Cardiac muscle cell (in vitro differentiated cells and primary cell): Measurements from ENCODE around the gene TBL1XR1. TPM values are rescaled to one million over a fixed set of nuclear protein-coding genes. Genes with fewer than 3 reads are reported as not detected.

Experiments used
- DNase-seq, 2 donors: peaks; one replicate each; pipeline versions ENCODE4 v3.0.0 to v3.0.0-alpha.2; 2010 to 2017; ENCODE audit warnings: low read depth in 1 of 2, low spot score in 1 of 2
- H3K27ac ChIP-seq: fragments of 200-600 bp; sonication (generic); 2 replicates; pipeline ENCODE4 v1.5.1; 2016
- H3K27me3 ChIP-seq: fragments of 200-600 bp; sonication (generic); 2 replicates; pipeline ENCODE4 v1.6.0; 2016; ENCODE audit warnings: control low read depth
- H3K36me3 ChIP-seq: fragments of 200-600 bp; sonication (generic); 2 replicates; pipeline ENCODE4 v1.5.1; 2016; ENCODE audit warnings: control low read depth
- H3K4me1 ChIP-seq: fragments of 200-600 bp; sonication (generic); 2 replicates; pipeline ENCODE4 v1.8.1; 2017; ENCODE audit warnings: low read depth, mild to moderate bottlenecking, mixed run types
- H3K4me3 ChIP-seq: fragments of 200-600 bp; sonication (generic); 2 replicates; pipeline ENCODE4 v1.5.1; 2016; ENCODE audit warnings: mild to moderate bottlenecking
- H3K9me3 ChIP-seq: fragments of 200-600 bp; sonication (generic); 2 replicates; pipeline ENCODE4 v1.5.1; 2017; ENCODE audit warnings: low read depth, mild to moderate bottlenecking, control low read depth
- CTCF ChIP-seq: IDR thresholded peaks from 2 replicates; pipeline ENCODE4 v1.5.1; 2012; ENCODE audit warnings: low read depth, mild to moderate bottlenecking, low read length
- polyA plus RNA-seq: library from polyadenylated mRNA; unstranded; fragments of >200 nt; fragmentation: Nextera tagmentation; extraction: Ambion mirVana; gene quantifications from 2 replicates; pipeline ENCODE4 v1.2.1, GENCODE V29; 2016
- total RNA-seq: library from RNA; depleted of rRNA; stranded (reverse); fragments of >200 nt; gene quantifications from 2 replicates; pipeline ENCODE4 v1.2.3, GENCODE V29; 2016

The TBL1XR1 gene
- total and polyA plus RNA-seq, 2 experiments from 2014 or later = 23.7 to 81.7 TPM

- no peaks in the 10 kb centered on the region for H3K36me3 ChIP-seq
- no peak for TF ChIP-seq CTCF
- no peaks in the 10 kb centered on the region for H3K27me3 ChIP-seq
- H3K4me1 ChIP-seq = peaks cover 15% of the 10 kb centered on the region
- no peaks in the 10 kb centered on the region for H3K9me3 ChIP-seq
- H3K27ac ChIP-seq = no peak overlapping the region
- no peak overlapping the region for H3K4me3 ChIP-seq
- DNase-seq = no peak
These were observed 135.1 kb downstream of the TBL1XR1 start for GRCh38 chr3:177062052-177062732.

- H3K4me1 ChIP-seq = peaks cover 20% of the 10 kb centered on the region
- no peak overlapping the region for H3K27ac ChIP-seq
- no peak overlapping the region for H3K4me3 ChIP-seq
- no peaks in the 10 kb centered on the region for H3K27me3 ChIP-seq
- DNase-seq = no peak
- H3K9me3 ChIP-seq = no peaks in the 10 kb centered on the region
- no peaks in the 10 kb centered on the region for H3K36me3 ChIP-seq
- TF ChIP-seq CTCF = no peak
These were observed 135.9 kb downstream of the TBL1XR1 start for GRCh38 chr3:177061369-177061768.

GRCh38 chr3:177060492-177060891 lies 136.8 kb downstream of the TBL1XR1 start:
- no peak overlapping the region for H3K4me3 ChIP-seq
- H3K36me3 ChIP-seq = no peaks in the 10 kb centered on the region
- H3K9me3 ChIP-seq = no peaks in the 10 kb centered on the region
- H3K27me3 ChIP-seq = no peaks in the 10 kb centered on the region
- TF ChIP-seq CTCF = no peak
- DNase-seq = no peak
- no peak overlapping the region for H3K27ac ChIP-seq
- peaks cover 18% of the 10 kb centered on the region for H3K4me1 ChIP-seq

- H3K9me3 ChIP-seq = no peaks in the 10 kb centered on the region
- H3K4me3 ChIP-seq = no peak overlapping the region
- TF ChIP-seq CTCF = no peak
- peaks cover under 1% of the 10 kb centered on the region for H3K36me3 ChIP-seq
- no peak for DNase-seq
- no peaks in the 10 kb centered on the region for H3K27me3 ChIP-seq
- H3K27ac ChIP-seq = no peak overlapping the region
- peaks cover 18% of the 10 kb centered on the region for H3K4me1 ChIP-seq
These were observed 138.6 kb downstream of the TBL1XR1 start for GRCh38 chr3:177058648-177059047.

GRCh38 chr3:177057768-177058167 lies 139.5 kb downstream of the TBL1XR1 start:
- no peak for DNase-seq
- Histone ChIP-seq H3K36me3 (peaks cover 6% of the 10 kb centered on the region), H3K27ac (no peak overlapping the region), H3K27me3 (no peaks in the 10 kb centered on the region), H3K9me3 (no peaks in the 10 kb centered on the region), H3K4me1 (peaks cover 18% of the 10 kb centered on the region), H3K4me3 (no peak overlapping the region)
- no peak for TF ChIP-seq CTCF

- no peak for TF ChIP-seq CTCF
- no peaks in the 10 kb centered on the region for H3K9me3 ChIP-seq
- DNase-seq = no peak
- H3K27me3 ChIP-seq = no peaks in the 10 kb centered on the region
- H3K27ac ChIP-seq = peak overlapping the region; percentile 17
- no peak overlapping the region for H3K4me3 ChIP-seq
- peaks cover 13% of the 10 kb centered on the region for H3K36me3 ChIP-seq
- H3K4me1 ChIP-seq = peaks cover 18% of the 10 kb centered on the region
These were observed 140.4 kb downstream of the TBL1XR1 start for GRCh38 chr3:177056927-177057326.
